ENCODE measurements around the gene CA10.

DNA sequence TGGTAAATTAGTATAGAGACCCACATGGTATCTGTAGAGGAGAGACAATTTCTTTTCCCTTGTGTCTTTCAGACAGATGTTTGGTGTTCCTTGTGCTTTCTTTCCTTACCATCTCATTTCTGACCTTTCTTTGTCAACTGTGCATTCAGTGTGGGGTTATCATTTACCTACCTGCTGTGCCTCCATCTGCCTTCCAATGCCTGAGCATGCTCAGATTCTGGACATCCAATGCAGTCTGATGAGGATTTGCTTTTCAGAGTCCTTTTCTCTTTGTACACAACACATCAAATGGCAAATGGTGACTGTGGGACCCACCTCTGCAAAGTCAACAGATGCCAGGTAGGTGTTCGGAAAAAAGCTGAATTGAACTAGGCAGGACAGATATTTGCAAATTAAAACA is 364.8 kb downstream of the CA10 start:
- TF ChIP-seq, protein P1, sequence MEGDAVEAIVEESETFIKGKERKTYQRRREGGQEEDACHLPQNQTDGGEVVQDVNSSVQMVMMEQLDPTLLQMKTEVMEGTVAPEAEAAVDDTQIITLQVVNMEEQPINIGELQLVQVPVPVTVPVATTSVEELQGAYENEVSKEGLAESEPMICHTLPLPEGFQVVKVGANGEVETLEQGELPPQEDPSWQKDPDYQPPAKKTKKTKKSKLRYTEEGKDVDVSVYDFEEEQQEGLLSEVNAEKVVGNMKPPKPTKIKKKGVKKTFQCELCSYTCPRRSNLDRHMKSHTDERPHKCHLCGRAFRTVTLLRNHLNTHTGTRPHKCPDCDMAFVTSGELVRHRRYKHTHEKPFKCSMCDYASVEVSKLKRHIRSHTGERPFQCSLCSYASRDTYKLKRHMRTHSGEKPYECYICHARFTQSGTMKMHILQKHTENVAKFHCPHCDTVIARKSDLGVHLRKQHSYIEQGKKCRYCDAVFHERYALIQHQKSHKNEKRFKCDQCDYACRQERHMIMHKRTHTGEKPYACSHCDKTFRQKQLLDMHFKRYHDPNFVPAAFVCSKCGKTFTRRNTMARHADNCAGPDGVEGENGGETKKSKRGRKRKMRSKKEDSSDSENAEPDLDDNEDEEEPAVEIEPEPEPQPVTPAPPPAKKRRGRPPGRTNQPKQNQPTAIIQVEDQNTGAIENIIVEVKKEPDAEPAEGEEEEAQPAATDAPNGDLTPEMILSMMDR (IDR thresholded peaks at IDR 0.05; ENCODE audit: borderline replicate concordance, extremely low read depth, low read length, poor library complexity, severe bottlenecking): no peak
- no peak for TF ChIP-seq EZH2 (IDR thresholded peaks at IDR 0.05; ENCODE audit: borderline replicate concordance, low read depth, low read length, severe bottlenecking)

Measured in DND-41 (cell line).